D721Med (cell line): Measurements from ENCODE around the gene LIN52.

ENCODE experiments used
- DNase-seq: peaks from one replicate; pipeline ENCODE4 v3.0.0; 2011; ENCODE audit warnings: low spot score; ENCODE audit not compliant: insufficient read length
- FAIRE-seq: peaks from 2 replicates; lab custom pipeline; 2011; peaks lifted over from hg19 to GRCh38; lab: Jason Lieb, UNC
- TF ChIP-seq, protein P1 (sequence below): IDR thresholded peaks from 2 replicates; pipeline ENCODE4 v1.5.1; 2012; ENCODE audit warnings: mild to moderate bottlenecking, control low read depth; ENCODE audit not compliant: insufficient read depth; ENCODE audit errors: missing control alignments

Gene LIN52

DNA sequence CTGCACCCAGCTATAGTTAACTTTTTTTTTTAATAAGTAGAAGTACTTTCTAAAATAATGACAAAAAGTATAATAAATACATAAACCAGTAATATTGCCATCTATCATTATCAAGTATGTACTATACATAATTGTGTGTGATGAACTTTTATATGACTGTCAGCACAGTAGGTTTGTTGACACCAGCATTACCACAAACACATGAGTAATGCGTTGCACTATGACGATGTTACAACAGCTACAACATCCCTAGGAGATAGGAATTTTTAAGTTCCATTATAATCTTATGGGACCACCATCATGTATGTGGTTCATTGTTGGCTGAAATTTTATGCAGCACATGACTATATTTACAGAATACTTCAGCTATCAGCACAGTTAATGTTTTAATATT, 91.6 kb downstream of the LIN52 start:
- TF ChIP-seq, protein P1, sequence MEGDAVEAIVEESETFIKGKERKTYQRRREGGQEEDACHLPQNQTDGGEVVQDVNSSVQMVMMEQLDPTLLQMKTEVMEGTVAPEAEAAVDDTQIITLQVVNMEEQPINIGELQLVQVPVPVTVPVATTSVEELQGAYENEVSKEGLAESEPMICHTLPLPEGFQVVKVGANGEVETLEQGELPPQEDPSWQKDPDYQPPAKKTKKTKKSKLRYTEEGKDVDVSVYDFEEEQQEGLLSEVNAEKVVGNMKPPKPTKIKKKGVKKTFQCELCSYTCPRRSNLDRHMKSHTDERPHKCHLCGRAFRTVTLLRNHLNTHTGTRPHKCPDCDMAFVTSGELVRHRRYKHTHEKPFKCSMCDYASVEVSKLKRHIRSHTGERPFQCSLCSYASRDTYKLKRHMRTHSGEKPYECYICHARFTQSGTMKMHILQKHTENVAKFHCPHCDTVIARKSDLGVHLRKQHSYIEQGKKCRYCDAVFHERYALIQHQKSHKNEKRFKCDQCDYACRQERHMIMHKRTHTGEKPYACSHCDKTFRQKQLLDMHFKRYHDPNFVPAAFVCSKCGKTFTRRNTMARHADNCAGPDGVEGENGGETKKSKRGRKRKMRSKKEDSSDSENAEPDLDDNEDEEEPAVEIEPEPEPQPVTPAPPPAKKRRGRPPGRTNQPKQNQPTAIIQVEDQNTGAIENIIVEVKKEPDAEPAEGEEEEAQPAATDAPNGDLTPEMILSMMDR, result no peak
- no peak for DNase-seq
- FAIRE-seq, result no peak

DNA sequence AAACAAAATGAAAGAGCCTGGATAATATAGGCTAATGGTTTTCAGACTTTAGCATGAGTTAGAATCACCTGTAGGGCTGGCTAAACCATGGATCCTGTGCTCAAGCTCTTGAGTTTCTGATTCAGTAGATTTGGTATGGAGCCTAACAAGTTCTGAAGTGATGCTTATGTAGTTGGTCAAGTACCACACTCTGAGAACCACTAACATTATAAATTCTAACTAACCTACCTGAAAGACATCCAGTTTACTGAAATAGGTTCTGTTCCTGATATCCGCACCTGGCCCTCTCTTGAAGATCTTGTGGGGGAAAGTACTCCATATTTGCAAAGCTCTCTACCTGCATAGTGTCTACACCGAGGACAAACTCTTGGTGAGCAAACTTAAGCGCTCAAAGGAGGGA, 95.1 kb downstream of the LIN52 start:
- TF ChIP-seq, protein P1, result no peak
- FAIRE-seq, result no peak
- DNase-seq, result no peak

DNA sequence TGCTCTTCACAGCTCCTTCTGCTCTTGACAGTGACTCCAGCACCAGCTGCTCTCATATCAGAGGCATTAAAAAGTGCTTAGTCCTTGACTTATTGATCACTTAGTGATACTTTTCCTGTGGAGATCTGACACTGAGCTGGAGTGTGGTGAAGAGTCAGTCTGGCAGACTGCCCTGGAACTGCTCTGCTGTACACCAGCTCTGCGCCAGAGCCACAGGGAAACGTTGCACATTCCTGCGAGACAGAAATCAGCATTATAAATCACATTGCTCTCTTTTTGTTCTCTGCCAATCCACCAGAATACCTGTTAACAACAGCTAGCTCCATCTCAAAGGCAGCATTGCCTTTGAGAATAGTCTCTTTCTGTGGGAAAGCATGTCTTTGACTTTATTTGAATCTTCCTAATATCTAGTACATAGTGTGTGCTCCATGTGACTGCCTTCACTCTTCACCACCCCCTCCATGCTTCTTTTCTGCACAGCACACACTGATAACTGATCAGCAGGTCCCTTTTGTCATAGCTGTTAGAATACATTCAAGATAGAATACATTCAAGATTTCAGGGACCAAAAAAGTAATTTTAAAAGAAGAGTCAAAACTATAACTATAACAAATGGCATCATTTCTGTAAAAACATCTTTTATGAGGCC, 106.3 kb downstream of the LIN52 start:
- FAIRE-seq, result no peak
- no peak for DNase-seq
- TF ChIP-seq, protein P1, result no peak

DNA sequence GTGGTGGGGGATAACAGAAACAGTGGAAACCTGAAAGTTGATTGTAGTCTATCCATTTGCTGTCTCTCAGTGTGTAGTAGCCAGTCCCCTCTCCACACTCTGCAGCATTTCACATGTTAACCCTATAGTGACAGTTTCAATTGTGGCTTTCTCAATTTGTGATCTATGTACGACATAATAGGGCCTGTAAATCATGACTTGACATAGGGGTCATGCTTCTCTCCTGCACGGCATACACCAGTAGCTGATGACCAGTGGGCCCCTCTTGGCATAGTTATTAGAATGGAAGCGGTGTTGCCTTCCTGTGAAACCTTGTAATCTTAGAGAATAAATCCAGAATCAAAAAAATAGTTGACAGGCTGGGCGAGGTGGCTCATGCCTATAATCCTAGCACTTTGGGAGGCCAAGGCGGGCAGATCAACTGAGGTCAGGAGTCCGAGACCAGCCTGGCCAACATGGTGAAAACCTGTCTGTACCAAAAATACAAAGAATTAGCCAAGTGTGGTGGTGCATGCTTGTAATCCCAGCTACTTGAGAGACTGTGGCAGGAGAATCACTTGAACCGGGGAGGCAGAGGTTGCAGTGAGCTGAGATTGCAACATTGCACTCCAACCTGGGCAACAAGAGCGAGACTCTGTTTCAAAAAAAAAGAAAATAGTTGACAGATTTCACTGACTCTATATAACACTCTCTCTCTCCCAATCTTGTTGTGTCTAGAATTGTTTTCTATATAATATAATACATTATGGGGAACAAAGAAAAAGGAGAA, 109.9 kb downstream of the LIN52 start:
- DNase-seq, result no peak
- no peak for FAIRE-seq
- TF ChIP-seq, protein P1, result no peak

DNA sequence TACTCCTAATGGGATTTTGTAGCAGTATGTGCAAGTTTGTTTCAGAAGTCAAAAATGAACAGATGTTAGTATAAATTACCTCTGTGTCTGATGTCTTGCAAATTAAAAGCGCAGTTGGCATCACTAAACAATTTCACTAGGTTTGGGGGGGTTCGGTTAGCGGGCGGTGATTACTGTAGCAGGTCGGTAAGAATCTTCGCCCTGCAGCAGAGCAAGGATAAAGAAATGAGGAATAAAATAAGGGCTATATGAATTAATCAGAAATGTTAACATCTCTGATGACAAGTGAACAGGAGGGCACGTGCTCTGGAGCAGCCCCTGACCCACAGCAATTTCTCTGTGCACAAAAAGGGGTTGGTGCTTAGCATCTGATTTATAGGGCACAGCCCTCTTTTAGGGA, 110.9 kb downstream of the LIN52 start:
- FAIRE-seq, result no peak
- DNase-seq, result no peak
- TF ChIP-seq, protein P1, result no peak

DNA sequence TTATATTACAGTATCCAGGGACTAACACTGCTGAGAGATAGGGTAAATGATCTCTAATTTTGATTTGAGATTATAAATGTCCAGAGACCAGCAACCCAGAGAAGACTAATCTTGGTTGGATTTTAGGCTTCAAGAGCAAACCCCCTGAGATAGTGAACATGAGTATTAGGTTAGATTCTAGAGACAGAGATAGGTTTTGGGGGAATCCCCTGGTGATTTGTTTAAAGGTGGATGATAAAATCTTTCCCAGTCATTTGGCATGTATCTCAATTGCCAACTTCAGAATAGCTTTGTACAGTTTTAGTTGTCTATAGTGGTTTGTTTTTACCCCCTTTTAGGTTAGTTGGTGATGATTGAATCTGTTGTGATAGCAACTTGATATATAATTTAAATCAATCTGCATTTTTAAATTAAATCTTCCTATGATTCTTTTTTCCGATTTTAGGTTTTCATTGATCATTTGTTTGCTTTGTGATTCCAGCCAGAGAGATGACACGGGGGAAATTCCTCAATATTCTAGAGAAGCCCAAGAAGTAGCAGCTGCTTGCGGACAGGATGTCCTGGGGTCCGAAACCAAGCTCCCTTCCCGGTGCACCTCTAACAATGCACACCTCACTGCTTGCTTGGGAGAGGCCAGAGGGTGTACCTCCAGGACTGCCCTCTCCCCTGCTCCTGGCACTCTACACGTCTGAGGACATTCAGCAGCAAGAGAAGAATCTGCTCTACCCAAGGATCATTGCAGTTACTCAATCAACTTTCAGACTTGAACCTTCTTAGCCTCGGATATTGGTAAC, 113.9 kb downstream of the LIN52 start:
- no peak for FAIRE-seq
- TF ChIP-seq, protein P1, result no peak
- no peak for DNase-seq
